ENCODE measurements around the gene PBRM1.

- TF ChIP-seq CTCF (IDR thresholded peaks at IDR 0.05) (no peak), EZH2 (IDR thresholded peaks at IDR 0.05; ENCODE audit: borderline replicate concordance, insufficient read depth, low read depth, low read length, poor library complexity, severe bottlenecking) (no peak)
Measured at GRCh38 chr3:52606373-52607085, 79.2 kb downstream of the PBRM1 start.
